Right renal pelvis (tissue), 4 donors: Measurements from ENCODE around the gene ZFP36L2. TPM values are rescaled to one million over a fixed set of nuclear protein-coding genes. Genes with fewer than 3 reads are reported as not detected.

Source experiments
- DNase-seq, 4 donors: peaks; one replicate each; pipeline ENCODE4 v3.0.0-alpha.2; 2013; ENCODE audit warnings: low read depth in 4 of 4, low spot score in 3 of 4, missing footprints in 1 of 4
- polyA plus RNA-seq, 4 donors: library from polyadenylated mRNA; unstranded; fragments of 120-200 nt; gene quantifications; one replicate each; pipeline ENCODE4 v1.2.1, GENCODE V29; 2013; ENCODE audit not compliant: insufficient read length in 4 of 4

The ZFP36L2 gene
- polyA plus RNA-seq, 4 donors = 102 to 126 (median 112) TPM

GRCh38 chr2:43210467-43211303 is 15.7 kb downstream of the ZFP36L2 start:
- DNase-seq = no peak

DNA sequence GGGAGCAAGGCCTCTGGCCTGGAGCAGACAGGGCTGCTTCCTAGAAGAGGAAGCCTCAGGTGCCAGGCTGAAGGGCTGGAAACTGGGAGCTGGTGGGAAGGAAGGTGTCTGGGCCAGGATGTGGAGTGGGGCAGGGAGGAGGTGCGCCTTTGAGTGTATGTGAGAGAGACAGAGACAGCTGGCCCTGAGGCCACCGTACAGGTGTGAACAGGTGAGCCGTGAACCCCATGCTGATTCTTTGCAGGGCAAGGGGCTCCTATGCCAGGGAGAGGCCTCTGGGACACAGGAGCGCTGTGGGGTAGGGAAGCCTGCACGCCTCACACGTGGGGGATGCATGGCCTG is 16.3 kb downstream of the ZFP36L2 start:
- DNase-seq = no peak

- DNase-seq = no peak
Measured at GRCh38 chr2:43209204-43209717, 17.1 kb downstream of the ZFP36L2 start.

GRCh38 chr2:43207553-43208300 is 18.7 kb downstream of the ZFP36L2 start:
- DNase-seq = no peak

GRCh38 chr2:43206602-43207001 is 19.8 kb downstream of the ZFP36L2 start:
- DNase-seq = no peak

GRCh38 chr2:43203373-43203772 is 23.0 kb downstream of the ZFP36L2 start:
- DNase-seq = no peak

DNA sequence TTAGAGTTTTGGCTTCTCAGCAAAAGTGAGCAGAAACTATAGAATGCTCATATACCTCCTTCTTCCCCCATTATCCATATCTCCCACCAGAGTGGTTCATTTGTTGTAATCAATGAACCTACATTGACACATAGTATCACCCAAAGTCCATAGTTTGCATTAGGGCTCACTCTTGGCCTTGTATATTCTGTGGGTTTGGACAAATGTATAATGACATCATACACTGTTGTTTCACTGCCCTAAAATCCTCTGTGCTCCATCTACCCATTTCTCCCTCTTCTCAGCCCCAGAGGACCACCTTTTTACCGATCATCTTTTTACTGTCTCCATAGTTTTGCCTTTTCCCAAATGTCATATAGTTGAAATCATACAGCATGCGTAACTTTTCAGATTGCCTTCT is 24.1 kb downstream of the ZFP36L2 start:
- no peak for DNase-seq

DNA sequence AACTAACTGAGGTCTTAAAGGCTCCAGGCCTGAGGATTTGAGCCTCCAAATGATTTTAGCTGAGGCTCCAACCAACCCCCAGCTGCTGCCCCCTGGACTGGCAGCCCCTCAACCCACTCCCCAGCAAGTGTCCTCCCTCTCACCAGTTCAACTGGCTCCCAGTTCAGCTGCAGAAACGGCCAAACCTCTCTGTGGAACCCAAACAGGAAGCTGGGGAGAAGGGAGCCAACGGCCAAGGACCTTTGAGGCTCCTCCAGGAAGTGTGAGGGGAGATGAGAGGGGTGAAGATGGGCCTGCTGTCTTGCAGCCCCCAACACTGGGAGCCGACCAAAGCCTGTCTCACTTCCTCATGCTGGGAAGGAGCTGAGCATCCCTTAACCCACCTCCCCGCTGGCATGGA is 24.9 kb downstream of the ZFP36L2 start:
- no peak for DNase-seq

GRCh38 chr2:43201016-43201415 is 25.4 kb downstream of the ZFP36L2 start:
- no peak for DNase-seq

GRCh38 chr2:43199492-43200488 is 26.6 kb downstream of the ZFP36L2 start:
- DNase-seq = no peak

GRCh38 chr2:43198263-43198662 is 28.1 kb downstream of the ZFP36L2 start:
- no peak for DNase-seq

- no peak for DNase-seq
Measured at GRCh38 chr2:43197588-43197896, 28.9 kb downstream of the ZFP36L2 start.

DNA sequence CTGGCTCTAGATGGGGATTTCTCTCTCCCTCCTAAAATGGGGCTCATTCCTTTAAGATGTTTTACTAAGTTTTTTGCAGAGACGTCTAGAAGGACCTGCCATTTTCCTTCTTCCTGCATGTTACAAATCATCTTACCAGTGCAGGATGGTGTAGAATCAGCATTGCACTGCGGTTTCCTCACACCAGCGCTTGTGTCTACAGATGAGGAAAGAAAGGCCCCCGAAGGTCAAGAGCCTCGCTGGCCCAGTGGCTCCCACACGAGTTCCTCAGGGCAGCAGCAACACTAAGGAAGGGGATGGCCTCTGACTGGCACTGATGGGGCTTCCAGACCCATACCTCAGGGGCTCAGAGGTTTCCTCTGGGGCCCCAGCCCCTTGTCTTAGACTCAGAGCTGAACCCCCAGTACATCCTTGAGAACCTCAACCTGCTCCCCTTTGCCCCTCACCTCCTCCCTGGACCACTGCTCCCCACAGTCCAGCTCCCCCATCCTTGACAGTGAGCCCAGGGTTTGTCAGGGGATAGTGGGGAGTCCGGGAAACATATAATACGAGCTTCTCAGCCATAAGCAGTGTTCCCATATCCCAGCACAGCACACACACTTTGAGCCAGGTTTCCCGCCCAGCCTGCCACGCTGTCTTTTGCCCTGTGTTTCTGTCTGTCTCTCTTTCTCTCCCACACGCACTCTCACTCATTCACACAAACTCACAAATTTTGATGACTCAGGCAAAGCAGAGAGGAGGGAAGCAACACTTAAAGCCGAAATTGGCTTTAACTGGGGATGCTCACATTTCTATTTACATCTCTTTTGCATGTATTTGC is 29.4 kb downstream of the ZFP36L2 start:
- DNase-seq = no peak

DNA sequence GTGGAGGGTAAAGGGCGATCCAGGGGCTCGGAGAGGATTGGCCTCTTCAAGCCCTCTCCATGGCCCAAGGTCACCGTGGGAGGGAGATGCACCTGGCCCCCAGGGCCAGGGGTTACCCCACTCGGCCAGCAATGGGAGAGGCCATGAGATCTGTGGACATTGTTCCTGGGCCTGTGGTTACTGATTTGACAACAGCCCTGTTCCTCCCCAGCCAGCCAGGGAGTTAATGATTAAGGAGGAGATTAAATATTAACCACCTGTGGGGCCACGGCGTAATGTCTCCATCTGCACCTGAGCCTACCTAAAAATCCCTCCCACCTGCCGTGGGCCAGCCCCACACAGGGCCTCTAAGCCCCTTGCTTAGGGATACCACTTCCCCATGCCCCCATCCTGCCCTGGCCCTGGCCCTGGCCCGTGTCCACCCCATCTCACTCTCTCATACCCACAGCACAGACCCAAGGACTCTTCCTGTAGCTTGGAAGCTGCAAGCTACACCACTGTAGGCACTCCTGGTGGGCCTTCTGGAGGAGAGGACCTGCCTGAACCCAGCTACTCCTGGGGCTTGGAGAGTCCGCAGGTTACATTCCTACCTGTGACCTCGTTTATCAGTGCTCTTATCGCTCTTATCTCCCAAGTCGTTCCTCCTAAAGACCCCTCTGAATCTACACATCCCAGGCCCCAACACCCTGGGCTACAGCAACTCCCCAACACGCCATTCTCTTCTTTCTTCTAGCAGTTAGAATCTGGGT is 32.1 kb downstream of the ZFP36L2 start:
- peak in 2 of 4 donors; percentile 81 to 83 for DNase-seq

GRCh38 chr2:43193652-43194120 is 32.7 kb downstream of the ZFP36L2 start:
- DNase-seq = no peak

- DNase-seq = no peak
Measured at GRCh38 chr2:43192744-43193651, 33.4 kb downstream of the ZFP36L2 start.

- DNase-seq = no peak
Measured at GRCh38 chr2:43191947-43192516, 34.4 kb downstream of the ZFP36L2 start.
